Peyer's patch (tissue), 4 donors: ENCODE data around the gene TULP4.

Experiments used
- POLR2A ChIP-seq, 2 donors: fragments of 450-650 bp; IDR thresholded peaks; one replicate each; pipeline ENCODE4 v1.5.1; 2017; ENCODE audit warnings: antibody characterized with exemption in 2 of 2, mild to moderate bottlenecking in 2 of 2, moderate library complexity in 2 of 2
- TF ChIP-seq, protein P1 (sequence below), 6 experiments: fragments of 450-650 bp in 4 of 6; fragments of 200-600 bp in 2 of 6; sonication (generic) in 1 of 6; IDR thresholded peaks; one replicate each; pipeline ENCODE4 v1.5.1; 2017 to 2019; ENCODE audit warnings: antibody characterized with exemption in 6 of 6, mild to moderate bottlenecking in 3 of 6, moderate library complexity in 1 of 6

DNA sequence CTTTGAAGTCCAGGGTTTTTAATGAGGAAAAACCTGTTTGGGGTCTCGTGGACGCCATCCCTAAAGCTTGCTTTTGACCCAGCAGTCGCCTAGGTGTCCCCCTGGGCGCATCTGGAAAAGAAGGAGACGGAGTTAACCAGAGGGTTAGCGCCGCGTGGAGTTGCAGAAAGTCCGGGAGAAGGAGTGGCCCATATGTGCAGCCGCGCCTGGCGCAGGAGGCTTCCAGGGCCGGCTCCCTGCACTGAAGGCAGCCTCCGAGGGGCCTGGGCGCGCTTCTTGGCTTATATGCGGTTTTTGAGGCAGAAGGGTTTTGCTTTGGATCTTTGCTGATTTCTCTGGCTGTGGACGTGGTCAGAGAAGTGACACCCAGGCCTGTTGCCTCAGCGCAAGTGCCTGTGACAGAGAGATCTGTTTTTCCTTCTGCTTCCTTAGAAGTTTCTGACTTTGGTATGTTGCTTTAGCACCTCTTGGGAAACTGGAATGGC, 248.6 kb downstream of the TULP4 start:
- TF ChIP-seq, protein P1, sequence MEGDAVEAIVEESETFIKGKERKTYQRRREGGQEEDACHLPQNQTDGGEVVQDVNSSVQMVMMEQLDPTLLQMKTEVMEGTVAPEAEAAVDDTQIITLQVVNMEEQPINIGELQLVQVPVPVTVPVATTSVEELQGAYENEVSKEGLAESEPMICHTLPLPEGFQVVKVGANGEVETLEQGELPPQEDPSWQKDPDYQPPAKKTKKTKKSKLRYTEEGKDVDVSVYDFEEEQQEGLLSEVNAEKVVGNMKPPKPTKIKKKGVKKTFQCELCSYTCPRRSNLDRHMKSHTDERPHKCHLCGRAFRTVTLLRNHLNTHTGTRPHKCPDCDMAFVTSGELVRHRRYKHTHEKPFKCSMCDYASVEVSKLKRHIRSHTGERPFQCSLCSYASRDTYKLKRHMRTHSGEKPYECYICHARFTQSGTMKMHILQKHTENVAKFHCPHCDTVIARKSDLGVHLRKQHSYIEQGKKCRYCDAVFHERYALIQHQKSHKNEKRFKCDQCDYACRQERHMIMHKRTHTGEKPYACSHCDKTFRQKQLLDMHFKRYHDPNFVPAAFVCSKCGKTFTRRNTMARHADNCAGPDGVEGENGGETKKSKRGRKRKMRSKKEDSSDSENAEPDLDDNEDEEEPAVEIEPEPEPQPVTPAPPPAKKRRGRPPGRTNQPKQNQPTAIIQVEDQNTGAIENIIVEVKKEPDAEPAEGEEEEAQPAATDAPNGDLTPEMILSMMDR (IDR thresholded peaks at IDR 0.05), result no peak
- TF ChIP-seq POLR2A (IDR thresholded peaks at IDR 0.05), result no peak
